ENCODE results near the gene AKAP7. TPM values are rescaled to one million over a fixed set of nuclear protein-coding genes. Genes with fewer than 3 reads are reported as not detected.
"Not testable (repeated sequence)": the region's sequence is repeated elsewhere in the genome, so short reads cannot be mapped to it uniquely, and the experiment has no call there.

Gene AKAP7
- polyA plus RNA-seq, 1 experiment: 0.63 TPM

- TF ChIP-seq, protein P1, sequence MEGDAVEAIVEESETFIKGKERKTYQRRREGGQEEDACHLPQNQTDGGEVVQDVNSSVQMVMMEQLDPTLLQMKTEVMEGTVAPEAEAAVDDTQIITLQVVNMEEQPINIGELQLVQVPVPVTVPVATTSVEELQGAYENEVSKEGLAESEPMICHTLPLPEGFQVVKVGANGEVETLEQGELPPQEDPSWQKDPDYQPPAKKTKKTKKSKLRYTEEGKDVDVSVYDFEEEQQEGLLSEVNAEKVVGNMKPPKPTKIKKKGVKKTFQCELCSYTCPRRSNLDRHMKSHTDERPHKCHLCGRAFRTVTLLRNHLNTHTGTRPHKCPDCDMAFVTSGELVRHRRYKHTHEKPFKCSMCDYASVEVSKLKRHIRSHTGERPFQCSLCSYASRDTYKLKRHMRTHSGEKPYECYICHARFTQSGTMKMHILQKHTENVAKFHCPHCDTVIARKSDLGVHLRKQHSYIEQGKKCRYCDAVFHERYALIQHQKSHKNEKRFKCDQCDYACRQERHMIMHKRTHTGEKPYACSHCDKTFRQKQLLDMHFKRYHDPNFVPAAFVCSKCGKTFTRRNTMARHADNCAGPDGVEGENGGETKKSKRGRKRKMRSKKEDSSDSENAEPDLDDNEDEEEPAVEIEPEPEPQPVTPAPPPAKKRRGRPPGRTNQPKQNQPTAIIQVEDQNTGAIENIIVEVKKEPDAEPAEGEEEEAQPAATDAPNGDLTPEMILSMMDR (IDR thresholded peaks at IDR 0.05; ENCODE audit: insufficient read depth, low read depth, low read length): no peak
- Histone ChIP-seq H3K36me3 (ENCODE audit: control insufficient read depth, insufficient read depth, low read length) (no peaks in the 10 kb centered on the region), H3K27me3 (ENCODE audit: control insufficient read depth, insufficient read depth, low read length) (no peaks in the 10 kb centered on the region), H3K4me3 (ENCODE audit: low read depth, low read length) (no peak overlapping the region)
- ChIA-PET POLR2A (no interaction called here), CTCF (interaction anchor here (1.1 kb wide), 1 partner anchor 13 kb away, joined by 3 read pairs; no protein-coding TSS in a partner anchor)
- DNase-seq (ENCODE audit: low read depth): no peak
Measured at GRCh38 chr6:131255434-131255833, 120.2 kb downstream of the AKAP7 start.

DNA sequence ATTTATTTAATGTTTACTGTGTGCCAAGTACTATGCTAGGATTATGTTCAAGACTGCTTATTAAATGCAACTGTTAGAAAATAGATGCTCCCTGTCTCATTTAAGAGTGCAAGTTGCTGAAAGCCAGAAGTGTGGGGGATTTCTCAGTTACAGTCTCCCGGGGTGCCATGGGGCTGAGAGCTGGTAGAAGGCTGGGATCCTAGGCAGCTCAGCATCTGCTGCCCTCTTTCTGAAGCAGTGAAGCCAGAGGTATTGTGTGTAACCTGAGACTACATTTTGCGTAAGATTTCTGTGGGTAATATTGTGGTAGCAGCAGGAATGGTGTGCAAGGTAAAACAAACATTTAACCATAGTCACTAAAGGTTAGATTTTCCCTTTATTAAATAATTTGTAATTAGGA, 120.6 kb downstream of the AKAP7 start:
- H3K36me3 ChIP-seq (ENCODE audit: control insufficient read depth, insufficient read depth, low read length): no peaks in the 10 kb centered on the region
- TF ChIP-seq, protein P1 (IDR thresholded peaks at IDR 0.05; ENCODE audit: insufficient read depth, low read depth, low read length): no peak
- POLR2A ChIA-PET: no interaction called here

DNA sequence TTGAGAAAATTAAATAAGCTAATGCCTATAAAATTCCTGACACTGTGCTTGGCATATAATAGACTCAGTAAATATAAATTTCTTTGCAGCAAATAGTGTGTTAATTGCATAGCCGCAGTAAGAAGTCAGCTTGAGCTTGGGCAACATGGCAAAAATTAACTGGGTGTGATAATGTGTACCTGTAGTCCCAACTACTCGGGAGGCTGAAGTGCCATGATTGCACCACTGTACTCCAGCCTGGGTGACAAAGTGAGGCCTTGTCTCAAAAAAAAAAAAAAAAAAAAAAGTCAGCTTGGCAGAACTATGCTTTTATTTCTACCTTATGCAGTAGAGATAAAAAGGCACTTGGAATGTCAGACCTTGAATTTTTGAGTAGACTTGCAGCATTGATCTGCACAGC, 121.8 kb downstream of the AKAP7 start:
- H3K27me3 ChIP-seq (ENCODE audit: control insufficient read depth, insufficient read depth, low read length): no peaks in the 10 kb centered on the region
- CTCF ChIA-PET: interaction anchor here (1.1 kb wide), 1 partner anchor 9 kb away, joined by 3 read pairs; no protein-coding TSS in a partner anchor

More for the DNA sequence above, 120.6 kb downstream of the AKAP7 start:
- CTCF ChIA-PET: interaction anchor here (1.1 kb wide), 2 partner anchors 11 to 13 kb away, joined by 3 read pairs; no protein-coding TSS in a partner anchor
- Histone ChIP-seq H3K27me3 (ENCODE audit: control insufficient read depth, insufficient read depth, low read length) (no peaks in the 10 kb centered on the region), H3K4me3 (ENCODE audit: low read depth, low read length) (no peak overlapping the region)
- no peak for DNase-seq (ENCODE audit: low read depth)

GRCh38 chr6:131258010-131258652, 122.9 kb downstream of the AKAP7 start:
- H3K27me3 ChIP-seq (ENCODE audit: control insufficient read depth, insufficient read depth, low read length): no peaks in the 10 kb centered on the region
- H3K4me3 ChIP-seq (ENCODE audit: low read depth, low read length): no peak overlapping the region
- TF ChIP-seq, protein P1 (IDR thresholded peaks at IDR 0.05; ENCODE audit: insufficient read depth, low read depth, low read length): no peak
- ChIA-PET CTCF (no interaction called here), POLR2A (no interaction called here)
- H3K36me3 ChIP-seq (ENCODE audit: control insufficient read depth, insufficient read depth, low read length): no peaks in the 10 kb centered on the region
- DNase-seq (ENCODE audit: low read depth): no peak

More for the DNA sequence above, 121.8 kb downstream of the AKAP7 start:
- DNase-seq (ENCODE audit: low read depth): no peak
- no peak overlapping the region for H3K4me3 ChIP-seq (ENCODE audit: low read depth, low read length)
- H3K36me3 ChIP-seq (ENCODE audit: control insufficient read depth, insufficient read depth, low read length): no peaks in the 10 kb centered on the region
- POLR2A ChIA-PET: no interaction called here
- TF ChIP-seq, protein P1 (IDR thresholded peaks at IDR 0.05; ENCODE audit: insufficient read depth, low read depth, low read length): no peak

DNA sequence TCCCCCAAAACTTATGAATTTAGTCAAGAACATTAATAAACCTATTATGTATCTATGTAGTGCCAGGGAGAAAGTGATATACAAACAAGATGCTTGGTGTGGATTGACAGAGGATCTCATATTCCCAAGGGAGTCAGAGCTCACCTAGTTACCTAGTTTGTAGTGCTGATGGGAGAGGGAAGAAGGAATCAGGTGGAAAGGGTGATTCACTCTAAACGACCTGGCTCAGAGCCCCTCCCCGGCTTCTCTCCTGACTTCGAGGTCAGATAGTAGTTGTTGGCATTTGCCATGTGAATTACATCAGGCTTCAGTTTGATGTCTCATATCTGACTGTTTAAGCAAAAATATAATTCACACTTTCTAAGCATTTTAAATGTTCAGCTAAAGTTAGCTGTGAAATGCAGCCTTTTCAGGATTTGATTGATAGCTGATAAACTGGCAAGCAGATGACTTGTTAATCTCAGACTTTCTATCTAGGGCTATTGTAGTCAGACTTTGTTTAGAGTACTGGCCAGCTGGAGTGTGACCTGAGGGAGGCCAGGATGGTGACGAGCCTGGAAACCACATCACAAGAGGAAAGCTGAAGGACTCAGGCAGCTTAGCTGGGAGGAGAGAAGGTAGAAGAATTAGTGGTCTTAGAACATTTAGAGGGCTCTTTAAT, 123.7 kb downstream of the AKAP7 start:
- TF ChIP-seq, protein P1 (IDR thresholded peaks at IDR 0.05; ENCODE audit: insufficient read depth, low read depth, low read length): no peak
- Histone ChIP-seq H3K36me3 (ENCODE audit: control insufficient read depth, insufficient read depth, low read length) (no peaks in the 10 kb centered on the region), H3K27me3 (ENCODE audit: control insufficient read depth, insufficient read depth, low read length) (no peaks in the 10 kb centered on the region), H3K4me3 (ENCODE audit: low read depth, low read length) (no peak overlapping the region)
- DNase-seq (ENCODE audit: low read depth): no peak
- POLR2A ChIA-PET: no interaction called here
- CTCF ChIA-PET: no interaction called here

DNA sequence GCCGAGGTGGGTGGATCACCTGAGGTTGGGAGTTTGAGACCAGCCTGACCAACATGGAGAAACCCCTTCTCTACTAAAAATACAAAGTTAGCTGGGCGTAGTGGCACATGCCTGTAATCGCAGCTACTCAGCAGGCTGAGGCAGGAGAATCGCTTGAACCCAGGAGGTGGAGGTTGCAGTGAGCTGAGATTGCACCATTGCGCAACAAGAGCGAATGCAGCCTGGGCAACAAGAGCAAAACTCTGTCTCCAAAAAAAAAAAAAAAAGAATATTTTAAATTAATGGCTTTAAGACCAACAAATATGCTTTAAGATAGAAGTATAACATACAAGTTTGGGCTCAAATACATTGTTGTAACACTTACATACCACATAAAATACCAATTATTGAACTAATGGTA, 125.7 kb downstream of the AKAP7 start:
- CTCF ChIA-PET; DNase-seq (ENCODE audit: low read depth); POLR2A ChIA-PET; H3K27me3 ChIP-seq (ENCODE audit: control insufficient read depth, insufficient read depth, low read length); H3K36me3 ChIP-seq (ENCODE audit: control insufficient read depth, insufficient read depth, low read length); H3K4me3 ChIP-seq (ENCODE audit: low read depth, low read length): not testable (repeated sequence)
